GM21367 (cell line): Measurements from ENCODE around the gene TTC28.

Experiments used
- ATAC-seq: cut with Tn5 transposase; IDR thresholded peaks from one replicate; pipeline ENCODE4 v1.9.1; 2021; ENCODE audit not compliant: unreplicated experiment

Gene TTC28

GRCh38 chr22:27994481-27995331, 684.9 kb downstream of the TTC28 start:
- no peak for ATAC-seq

- ATAC-seq = no peak
These were observed 685.8 kb downstream of the TTC28 start for GRCh38 chr22:27993774-27994350.

- ATAC-seq = no peak
These were observed 686.4 kb downstream of the TTC28 start for GRCh38 chr22:27993201-27993635.

GRCh38 chr22:27992294-27993165, 687.1 kb downstream of the TTC28 start:
- ATAC-seq = no peak

GRCh38 chr22:27991586-27992293, 687.9 kb downstream of the TTC28 start:
- ATAC-seq = no peak

GRCh38 chr22:27990879-27991278, 688.8 kb downstream of the TTC28 start:
- ATAC-seq = no peak

- no peak for ATAC-seq
These were observed 689.2 kb downstream of the TTC28 start for GRCh38 chr22:27990451-27990840.

GRCh38 chr22:27989758-27990450, 689.7 kb downstream of the TTC28 start:
- no peak for ATAC-seq

GRCh38 chr22:27988704-27989103, 690.9 kb downstream of the TTC28 start:
- no peak for ATAC-seq

- ATAC-seq = no peak
These were observed 692.1 kb downstream of the TTC28 start for GRCh38 chr22:27987557-27987956.

GRCh38 chr22:27986937-27987336, 692.7 kb downstream of the TTC28 start:
- ATAC-seq = no peak

GRCh38 chr22:27986459-27986858, 693.2 kb downstream of the TTC28 start:
- no peak for ATAC-seq

GRCh38 chr22:27985323-27986275, 694.0 kb downstream of the TTC28 start:
- no peak for ATAC-seq

GRCh38 chr22:27984723-27985122, 694.9 kb downstream of the TTC28 start:
- ATAC-seq = no peak

- ATAC-seq = no peak
These were observed 695.5 kb downstream of the TTC28 start for GRCh38 chr22:27984001-27984695.

- ATAC-seq = no peak
These were observed 696.3 kb downstream of the TTC28 start for GRCh38 chr22:27983361-27983791.

- no peak for ATAC-seq
These were observed 696.9 kb downstream of the TTC28 start for GRCh38 chr22:27982630-27983180.

- no peak for ATAC-seq
These were observed 697.5 kb downstream of the TTC28 start for GRCh38 chr22:27982106-27982505.
